Ammon's horn (tissue), 1 donor: ENCODE measurements around the gene CAPN10.
A peak's percentile ranks its signal among the peaks of the same experiment; 100 is the strongest.

Experiments
- DNase-seq: peaks from one replicate; pipeline ENCODE4 v3.0.0-alpha.2; 2016; ENCODE audit warnings: low spot score

The CAPN10 gene

GRCh38 chr2:240563951-240564560 lies 22.5 kb upstream of the CAPN10 start:
- no peak for DNase-seq

- no peak for DNase-seq
These were observed 21.8 kb upstream of the CAPN10 start for GRCh38 chr2:240564561-240565332.

- DNase-seq = peak; percentile 69
These were observed 21.0 kb upstream of the CAPN10 start for GRCh38 chr2:240565333-240566202.

GRCh38 chr2:240566203-240567136 lies 20.1 kb upstream of the CAPN10 start:
- DNase-seq = peak; percentile 94

GRCh38 chr2:240567137-240567871 lies 19.2 kb upstream of the CAPN10 start:
- no peak for DNase-seq

GRCh38 chr2:240567872-240568677 lies 18.5 kb upstream of the CAPN10 start, which contains the start of gene RNPEPL1:
Gene RNPEPL1, plus strand, starts transcription at chr2:240568484. Its CDS starts 103 bp downstream, at chr2:240568587.
- DNase-seq = no peak

- peak; percentile 83 for DNase-seq
These were observed 17.6 kb upstream of the CAPN10 start for GRCh38 chr2:240568678-240569522.

- DNase-seq = no peak
These were observed 17.0 kb upstream of the CAPN10 start for GRCh38 chr2:240569523-240569997.

GRCh38 chr2:240569998-240570530 lies 16.5 kb upstream of the CAPN10 start:
- DNase-seq = no peak

GRCh38 chr2:240570531-240571313 lies 15.8 kb upstream of the CAPN10 start:
- DNase-seq = no peak

- no peak for DNase-seq
These were observed 15.1 kb upstream of the CAPN10 start for GRCh38 chr2:240571314-240571973.

- no peak for DNase-seq
These were observed 14.1 kb upstream of the CAPN10 start for GRCh38 chr2:240572141-240573031.

- no peak for DNase-seq
These were observed 13.4 kb upstream of the CAPN10 start for GRCh38 chr2:240573071-240573515.

- no peak for DNase-seq
These were observed 12.8 kb upstream of the CAPN10 start for GRCh38 chr2:240573516-240574385.
